ENCODE data around the gene ARID1A. TPM values are rescaled to one million over a fixed set of nuclear protein-coding genes. Genes with fewer than 3 reads are reported as not detected.

The ARID1A gene
- total RNA-seq, 4 donors from 2014 or later, result 36.8 to 76.2 (median 44.5) TPM

GRCh38 chr1:26677306-26678115 lies 18.3 kb upstream of the ARID1A start:
- Histone ChIP-seq H3K27ac (replicated peaks in 1 of 4) (peak overlapping the region; percentile 1 to 45 (median 30)), H3K27me3 (no peaks in the 10 kb centered on the region), H3K4me1 (peaks cover 4 to 13% (median 12%) of the 10 kb centered on the region in 4 donors), H3K36me3 (no peaks in the 10 kb centered on the region), H3K9me3 (no peaks in the 10 kb centered on the region), H3K4me3 (peak overlapping the region in 3 of 4 donors; percentile 22 to 25 (median 23))
- DNase-seq (ENCODE audit: extremely low spot score), result peak; percentile 92
- TF ChIP-seq CTCF (IDR thresholded peaks at IDR 0.05) (peak; percentile 65 to 87 (median 78)), POLR2AphosphoS5 (IDR thresholded peaks at IDR 0.05) (peak; percentile 82 to 83), POLR2A (IDR thresholded peaks at IDR 0.05; ENCODE audit: low read depth) (no peak)
- intact Hi-C loops (cut with DNase I), result loop anchor here (1.0 to 5.0 kb wide), 2 partner anchors 75 to 110 kb away; partner anchors contain the start of gene PIGV
- 4% methylated on average over 9 of the region's 9 CpGs for WGBS

GRCh38 chr1:26684763-26685508 lies 10.9 kb upstream of the ARID1A start:
- H3K9me3 ChIP-seq, result no peaks in the 10 kb centered on the region
- TF ChIP-seq POLR2AphosphoS5 (IDR thresholded peaks at IDR 0.05) (no peak), EP300 (IDR thresholded peaks at IDR 0.05) (no peak), POLR2A (IDR thresholded peaks at IDR 0.05; ENCODE audit: low read depth) (no peak), CTCF (IDR thresholded peaks at IDR 0.05) (no peak)
- DNase-seq (ENCODE audit: extremely low spot score), result no peak
- no peak overlapping the region for H3K4me3 ChIP-seq
- no peaks in the 10 kb centered on the region for H3K36me3 ChIP-seq
- WGBS, result 86% methylated on average over 4 of the region's 4 CpGs
- intact Hi-C loops (cut with DNase I), result no loop called here
- H3K4me1 ChIP-seq, result peaks cover 0 to 8% (median 3%) of the 10 kb centered on the region in 4 donors
- no peak overlapping the region for H3K27ac ChIP-seq (replicated peaks in 1 of 4)
- H3K27me3 ChIP-seq, result no peaks in the 10 kb centered on the region

- no peaks in the 10 kb centered on the region for H3K36me3 ChIP-seq
- TF ChIP-seq POLR2AphosphoS5 (IDR thresholded peaks at IDR 0.05), result no peak
- TF ChIP-seq POLR2A (IDR thresholded peaks at IDR 0.05; ENCODE audit: low read depth), result no peak
- TF ChIP-seq EP300 (IDR thresholded peaks at IDR 0.05), result no peak
- TF ChIP-seq CTCF (IDR thresholded peaks at IDR 0.05), result no peak
- H3K27ac ChIP-seq (replicated peaks in 1 of 4), result no peak overlapping the region
- 14% methylated on average over 1 of the region's 1 CpG for WGBS
- H3K4me3 ChIP-seq, result no peak overlapping the region
- no peaks in the 10 kb centered on the region for H3K9me3 ChIP-seq
- intact Hi-C loops (cut with DNase I), result no loop called here
- no peak for DNase-seq (ENCODE audit: extremely low spot score)
- no peaks in the 10 kb centered on the region for H3K27me3 ChIP-seq
- peaks cover 2 to 16% (median 11%) of the 10 kb centered on the region in 4 donors for H3K4me1 ChIP-seq
Measured at GRCh38 chr1:26686795-26687194, 9.0 kb upstream of the ARID1A start.

GRCh38 chr1:26689504-26689903 lies 6.3 kb upstream of the ARID1A start:
- TF ChIP-seq EP300 (IDR thresholded peaks at IDR 0.05) (no peak), POLR2A (IDR thresholded peaks at IDR 0.05; ENCODE audit: low read depth) (no peak), CTCF (IDR thresholded peaks at IDR 0.05) (no peak), POLR2AphosphoS5 (IDR thresholded peaks at IDR 0.05) (no peak)
- intact Hi-C loops (cut with DNase I), result no loop called here
- no peak for DNase-seq (ENCODE audit: extremely low spot score)
- Histone ChIP-seq H3K27me3 (no peaks in the 10 kb centered on the region), H3K9me3 (no peaks in the 10 kb centered on the region), H3K4me1 (peaks cover 18 to 36% (median 33%) of the 10 kb centered on the region in 4 donors), H3K4me3 (no peak overlapping the region), H3K27ac (replicated peaks in 1 of 4) (no peak overlapping the region), H3K36me3 (no peaks in the 10 kb centered on the region)
- WGBS, result 91% methylated on average over 9 of the region's 9 CpGs

Data from esophagus muscularis mucosa (tissue), 4 donors.